Psoas muscle (tissue), 8 donors: Measurements from ENCODE around the gene TBX5. TPM values are rescaled to one million over a fixed set of nuclear protein-coding genes. Genes with fewer than 3 reads are reported as not detected.

Experiments
- ATAC-seq, 4 donors: fragments of 200-7000 bp; cut with Tn5 transposase; one replicate each; pipeline ENCODE4 v1.9.1; 2020; ENCODE audit warnings: moderate library complexity in 3 of 4, mild to moderate bottlenecking in 2 of 4
- DNase-seq, 2 donors: peaks; one replicate each; pipeline ENCODE4 v3.0.0-alpha.2; 2020
- H3K27ac ChIP-seq: fragments of 200-600 bp; one replicate; pipeline ENCODE4 v1.8.0; 2022
- H3K27me3 ChIP-seq, 3 donors: fragments of 200-600 bp in 1 of 3; one replicate each; pipeline versions ENCODE4 v1.6.1 to v1.8.0; 2013 to 2022; ENCODE audit warnings: low read length in 2 of 3, mild to moderate bottlenecking in 2 of 3, moderate library complexity in 1 of 3; ENCODE audit not compliant: insufficient read depth in 3 of 3
- H3K36me3 ChIP-seq, 2 donors: fragments of 200-600 bp in 1 of 2; one replicate each; pipeline versions ENCODE4 v1.6.1 to v1.8.0; 2013 to 2022; ENCODE audit warnings: low read depth in 1 of 2, mild to moderate bottlenecking in 1 of 2, moderate library complexity in 1 of 2; ENCODE audit not compliant: insufficient read depth in 1 of 2
- H3K4me1 ChIP-seq: fragments of 200-600 bp; one replicate; pipeline ENCODE4 v1.8.0; 2022
- H3K4me3 ChIP-seq: fragments of 200-600 bp; one replicate; pipeline ENCODE4 v1.8.0; 2022; ENCODE audit warnings: mild to moderate bottlenecking
- H3K9me3 ChIP-seq: fragments of 200-600 bp; one replicate; pipeline ENCODE4 v1.8.0; 2022
- CTCF ChIP-seq: fragments of 200-600 bp; IDR thresholded peaks from one replicate; pipeline ENCODE4 v1.8.0; 2022; ENCODE audit warnings: antibody characterized with exemption
- WGBS, 3 donors: extraction: QIAGEN DNeasy Blood & Tissue Kit; methylation state at CpG; one replicate each; pipeline versions ENCODE4 v1.1.6 to v1.1.7; 2013; 5-methylcytosine and 5-hydroxymethylcytosine counted together
- intact Hi-C, 2 donors: fragments of 100-400 bp; cut with DNase I; formaldehyde crosslinking; loops; one replicate each; pipeline versions ENCODE4 v1.11.0 to v1.14.2; 2022
- long read RNA-seq, 2 donors: library from polyadenylated mRNA; unstranded; transcript quantifications; one replicate each; pipeline ENCODE4 v2.0.0, GENCODE V29; 2021
- polyA plus RNA-seq, 3 donors: library from polyadenylated mRNA; stranded (reverse); fragments of 200-250 nt; gene quantifications; one replicate each; pipeline ENCODE4 v1.2.3, GENCODE V29; 2013
- total RNA-seq, 4 donors: library from RNA; stranded (reverse); fragmentation: NEBNext Ultra II Directional in 2 of 4; extraction: Animal tissue kit (Norgen Biotek cat#: 25700) in 2 of 4; gene quantifications; one replicate each; pipeline versions ENCODE4 v1.2.1 to v1.2.4, GENCODE V29; 2021 to 2023
- donor health status: healthy with polysubstance abuse.
- donor health status: DM: no; HTN: no; CAD: no; lungs with moderate emphysema.
- donor health status: Bipolar disorder and iron deficiency.
- donor health status: healthy.
- donor health status: DM: yes; HTN: yes; CAD: no.
- donor health status: DM: no; HTN: no; CAD: no.
- donor health status: DM: no; HTN: no; CAD: no.
- donor health status: DM: yes; HTN: yes; CAD: no.

TBX5 gene
- total RNA-seq = under 1 TPM in 1 of 4 donors, not detected in 3; 0.26 TPM
- polyA plus RNA-seq = not detected
- long read RNA-seq, donor 1 = 0 reads
- long read RNA-seq, donor 2 = 0 reads

- no peaks in the 10 kb centered on the region for H3K4me1 ChIP-seq
- TF ChIP-seq CTCF = no peak
- DNase-seq (no peak), ATAC-seq (no peak)
- H3K9me3 ChIP-seq = no peaks in the 10 kb centered on the region
- no peak within 1 kb of the TSS for H3K27ac ChIP-seq
- intact Hi-C loops = no loop called here
- WGBS, 3 donors = 1 to 2% (median 1%) methylated on average over 39 of the region's 39 CpGs
- no peak within 1 kb of the TSS for H3K4me3 ChIP-seq
- H3K27me3 ChIP-seq = peaks cover 0 to 98% (median 63%) of the 10 kb centered on the region in 3 donors
- H3K36me3 ChIP-seq = no peaks in the 10 kb centered on the region
These were observed at the start of gene TBX5 for GRCh38 chr12:114405519-114406271. Gene TBX5 (minus strand): TSS chr12:114406144. CDS start chr12:114403898, 2,246 bp downstream.

- 64 to 74% (median 71%) methylated on average over 2 of the region's 2 CpGs for WGBS, 3 donors
- Histone ChIP-seq H3K4me1 (no peaks in the 10 kb centered on the region), H3K9me3 (no peaks in the 10 kb centered on the region), H3K27me3 (peaks cover 0 to 41% (median 6%) of the 10 kb centered on the region in 3 donors), H3K36me3 (no peaks in the 10 kb centered on the region), H3K4me3 (no peak overlapping the region), H3K27ac (no peak overlapping the region)
- intact Hi-C loops = no loop called here
- DNase-seq = no peak
- no peak for ATAC-seq
- TF ChIP-seq CTCF = no peak
These were observed 45.7 kb upstream of the TBX5 start for GRCh38 chr12:114451657-114452056.

GRCh38 chr12:114450515-114451300, 44.8 kb upstream of the TBX5 start:
- no peak overlapping the region for H3K4me3 ChIP-seq
- no peak for ATAC-seq
- WGBS, 3 donors = 9 to 12% (median 12%) methylated on average over 7 of the region's 7 CpGs
- TF ChIP-seq CTCF = no peak
- no peak overlapping the region for H3K27ac ChIP-seq
- intact Hi-C loops = no loop called here
- no peaks in the 10 kb centered on the region for H3K36me3 ChIP-seq
- H3K9me3 ChIP-seq = no peaks in the 10 kb centered on the region
- H3K27me3 ChIP-seq = peaks cover 0 to 50% (median 9%) of the 10 kb centered on the region in 3 donors
- no peak for DNase-seq
- no peaks in the 10 kb centered on the region for H3K4me1 ChIP-seq

- Histone ChIP-seq H3K4me3 (no peak overlapping the region), H3K36me3 (no peaks in the 10 kb centered on the region), H3K27me3 (peaks cover 0 to 56% (median 9%) of the 10 kb centered on the region in 3 donors), H3K4me1 (no peaks in the 10 kb centered on the region), H3K9me3 (no peaks in the 10 kb centered on the region), H3K27ac (no peak overlapping the region)
- no peak for TF ChIP-seq CTCF
- no peak for DNase-seq
- ATAC-seq = no peak
- WGBS, 3 donors = 55 to 67% (median 67%) methylated on average over 5 of the region's 5 CpGs
- intact Hi-C loops = no loop called here
These were observed 44.1 kb upstream of the TBX5 start for GRCh38 chr12:114450019-114450418.
